ENCODE measurements around the gene OCRL. TPM values are rescaled to one million over a fixed set of nuclear protein-coding genes. Genes with fewer than 3 reads are reported as not detected.

The OCRL gene
- polyA plus RNA-seq, 1 of the 3 experiments (the other 2 are of a cell fraction): 18.6 TPM

DNA sequence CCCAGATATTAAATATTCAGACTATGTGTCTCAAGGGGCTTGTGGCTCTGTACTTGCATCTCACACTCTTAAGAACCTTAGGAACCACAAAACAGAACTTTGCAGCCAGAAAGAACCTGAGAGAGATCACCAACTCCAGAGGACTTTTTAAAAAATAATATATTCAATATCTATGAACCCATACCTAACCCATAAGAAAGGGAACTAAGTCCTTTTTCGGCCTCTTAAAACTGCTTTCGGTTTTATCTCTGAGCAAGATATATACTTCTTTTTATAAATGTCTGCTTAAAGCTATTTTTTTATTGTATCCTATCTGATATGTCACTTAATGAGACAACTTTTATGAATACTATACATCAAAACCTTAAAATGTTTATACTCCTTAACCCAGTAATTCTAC, 27.6 kb upstream of the OCRL start:
- TF ChIP-seq SIN3A (IDR thresholded peaks at IDR 0.05; ENCODE audit: borderline replicate concordance, low read depth, low read length): no peak
- Histone ChIP-seq H3K4me2 (no peak overlapping the region), H3K9ac (no peak overlapping the region), H3K4me3 (ENCODE audit: low read depth in 2 of 2, low read length in 1 of 2) (no peak overlapping the region), H3K79me2 (ENCODE audit: insufficient read depth) (peaks cover 31% of the 10 kb centered on the region), H4K20me1 (ENCODE audit: insufficient read depth) (peaks cover 14% of the 10 kb centered on the region; the same call in 1 of the 2 replicates), H3K9me2 (no peaks in the 10 kb centered on the region), H3F3A (replicated peaks; ENCODE audit: insufficient read depth) (peaks cover 8% of the 10 kb centered on the region), H2AFZ (ENCODE audit: low read depth) (no peak overlapping the region), H3K9me3 (no peaks in the 10 kb centered on the region), H3K36me3 (replicated peaks in 1 of 2; ENCODE audit: control insufficient read depth in 1 of 2, insufficient read depth in 2 of 2, low read length in 1 of 2) (peaks cover 31 to 39% of the 10 kb centered on the region in 2 experiments), H3K27ac (ENCODE audit: low read depth in 2 of 2, low read length in 1 of 2) (no peak overlapping the region), H3K27me3 (ENCODE audit: insufficient read depth) (peaks cover 9% of the 10 kb centered on the region), H3K4me1 (ENCODE audit: control insufficient read depth in 1 of 2, insufficient read depth in 2 of 2, low read depth in 1 of 2, low read length in 1 of 2) (no peaks in the 10 kb centered on the region)
- 31% methylated on average over 2 of the region's 2 CpGs for WGBS (ENCODE audit: low lambda C conversion rate)
- CTCF ChIA-PET: no interaction called here
- DNase-seq: no peak
- POLR2A ChIA-PET: no interaction called here

DNA sequence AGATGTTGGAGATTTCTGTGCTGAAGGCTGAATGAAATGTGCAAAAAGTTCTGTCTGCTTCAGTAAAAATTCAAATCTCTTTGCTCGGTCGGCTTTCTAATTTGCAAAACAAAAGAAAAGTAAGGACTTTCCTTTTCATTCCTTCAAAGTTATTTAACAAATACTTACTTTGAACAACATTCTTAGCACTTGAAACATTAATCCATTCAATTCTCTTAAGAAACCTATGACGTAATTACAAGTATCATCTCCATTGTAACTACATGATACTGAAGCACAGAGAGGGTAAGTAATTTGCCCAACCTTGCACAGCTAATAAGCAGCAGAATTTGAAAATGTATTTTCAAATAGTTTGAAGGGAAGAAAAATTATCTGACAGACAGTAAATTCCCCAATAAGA, 23.7 kb upstream of the OCRL start:
- Histone ChIP-seq H3K9me3 (no peaks in the 10 kb centered on the region), H3K27ac (ENCODE audit: low read depth in 2 of 2, low read length in 1 of 2) (no peak overlapping the region), H3K4me2 (no peak overlapping the region), H3F3A (replicated peaks; ENCODE audit: insufficient read depth) (peaks cover 4% of the 10 kb centered on the region), H3K27me3 (ENCODE audit: insufficient read depth) (peaks cover 9% of the 10 kb centered on the region), H3K9ac (no peak overlapping the region), H3K79me2 (ENCODE audit: insufficient read depth) (peaks cover 71% of the 10 kb centered on the region), H4K20me1 (ENCODE audit: insufficient read depth) (peaks cover 36% of the 10 kb centered on the region), H3K4me1 (ENCODE audit: control insufficient read depth in 1 of 2, insufficient read depth in 2 of 2, low read depth in 1 of 2, low read length in 1 of 2) (no peaks in the 10 kb centered on the region; a peak in 2 of 4 replicates), H3K4me3 (ENCODE audit: low read depth in 2 of 2, low read length in 1 of 2) (no peak overlapping the region), H2AFZ (ENCODE audit: low read depth) (no peak overlapping the region), H3K36me3 (replicated peaks in 1 of 2; ENCODE audit: control insufficient read depth in 1 of 2, insufficient read depth in 2 of 2, low read length in 1 of 2) (peaks cover 18% of the 10 kb centered on the region in 2 experiments), H3K9me2 (no peaks in the 10 kb centered on the region)
- DNase-seq: no peak
- ChIA-PET POLR2A (no interaction called here), CTCF (interaction anchor here (1.3 kb wide), 1 partner anchor 9 kb away, joined by 3 read pairs; no protein-coding TSS in a partner anchor)
- 54% methylated on average over 3 of the region's 3 CpGs for WGBS (ENCODE audit: low lambda C conversion rate)
- TF ChIP-seq RFX5 (IDR thresholded peaks at IDR 0.05; ENCODE audit: low read length) (no peak), RCOR1 (IDR thresholded peaks at IDR 0.05; ENCODE audit: low read length) (no peak), RXRA (IDR thresholded peaks at IDR 0.05; ENCODE audit: borderline replicate concordance, low read depth) (no peak), GABPA (IDR thresholded peaks at IDR 0.05; ENCODE audit: low read depth) (no peak), POLR2AphosphoS5 (IDR thresholded peaks at IDR 0.05; ENCODE audit: low read depth, low read length) (no peak), SMC3 (IDR thresholded peaks at IDR 0.05; ENCODE audit: low read depth, low read length) (no peak), TAF1 (IDR thresholded peaks at IDR 0.05; ENCODE audit: borderline replicate concordance, low read depth, low read length) (no peak), NRF1 (IDR thresholded peaks at IDR 0.05; ENCODE audit: low read depth, low read length) (no peak), CHD2 (IDR thresholded peaks at IDR 0.05; ENCODE audit: low read length, partially characterized antibody) (no peak), EP300 (IDR thresholded peaks at IDR 0.05; ENCODE audit: borderline replicate concordance in 1 of 2, low read depth in 1 of 2, low read length in 1 of 2) (no peak)
- TF ChIP-seq, protein P1, sequence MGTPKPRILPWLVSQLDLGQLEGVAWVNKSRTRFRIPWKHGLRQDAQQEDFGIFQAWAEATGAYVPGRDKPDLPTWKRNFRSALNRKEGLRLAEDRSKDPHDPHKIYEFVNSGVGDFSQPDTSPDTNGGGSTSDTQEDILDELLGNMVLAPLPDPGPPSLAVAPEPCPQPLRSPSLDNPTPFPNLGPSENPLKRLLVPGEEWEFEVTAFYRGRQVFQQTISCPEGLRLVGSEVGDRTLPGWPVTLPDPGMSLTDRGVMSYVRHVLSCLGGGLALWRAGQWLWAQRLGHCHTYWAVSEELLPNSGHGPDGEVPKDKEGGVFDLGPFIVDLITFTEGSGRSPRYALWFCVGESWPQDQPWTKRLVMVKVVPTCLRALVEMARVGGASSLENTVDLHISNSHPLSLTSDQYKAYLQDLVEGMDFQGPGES (IDR thresholded peaks at IDR 0.05; ENCODE audit: low read depth, low read length): no peak
- TF ChIP-seq, protein P2, sequence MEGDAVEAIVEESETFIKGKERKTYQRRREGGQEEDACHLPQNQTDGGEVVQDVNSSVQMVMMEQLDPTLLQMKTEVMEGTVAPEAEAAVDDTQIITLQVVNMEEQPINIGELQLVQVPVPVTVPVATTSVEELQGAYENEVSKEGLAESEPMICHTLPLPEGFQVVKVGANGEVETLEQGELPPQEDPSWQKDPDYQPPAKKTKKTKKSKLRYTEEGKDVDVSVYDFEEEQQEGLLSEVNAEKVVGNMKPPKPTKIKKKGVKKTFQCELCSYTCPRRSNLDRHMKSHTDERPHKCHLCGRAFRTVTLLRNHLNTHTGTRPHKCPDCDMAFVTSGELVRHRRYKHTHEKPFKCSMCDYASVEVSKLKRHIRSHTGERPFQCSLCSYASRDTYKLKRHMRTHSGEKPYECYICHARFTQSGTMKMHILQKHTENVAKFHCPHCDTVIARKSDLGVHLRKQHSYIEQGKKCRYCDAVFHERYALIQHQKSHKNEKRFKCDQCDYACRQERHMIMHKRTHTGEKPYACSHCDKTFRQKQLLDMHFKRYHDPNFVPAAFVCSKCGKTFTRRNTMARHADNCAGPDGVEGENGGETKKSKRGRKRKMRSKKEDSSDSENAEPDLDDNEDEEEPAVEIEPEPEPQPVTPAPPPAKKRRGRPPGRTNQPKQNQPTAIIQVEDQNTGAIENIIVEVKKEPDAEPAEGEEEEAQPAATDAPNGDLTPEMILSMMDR (IDR thresholded peaks at IDR 0.05): no peak

Data from SK-N-SH (cell line).